HepG2 (cell line): Measurements from ENCODE around the gene ATR. TPM values are rescaled to one million over a fixed set of nuclear protein-coding genes. Genes with fewer than 3 reads are reported as not detected.

Experiments used
- CENPT ChIP-seq: sonication (generic); formaldehyde crosslinking; IDR thresholded peaks from 2 replicates; pipeline ENCODE4 v1.8.0; 2022; ENCODE audit warnings: low read depth, mild to moderate bottlenecking, moderate library complexity, missing genetic modification reagents
- CTCF ChIP-seq: sonication (generic); formaldehyde crosslinking; IDR thresholded peaks from 2 replicates; pipeline ENCODE4 v1.5.0; 2020; ENCODE audit warnings: mild to moderate bottlenecking, missing genetic modification reagents, moderate library complexity
- DBP ChIP-seq: sonication (generic); formaldehyde crosslinking; IDR thresholded peaks from 2 replicates; pipeline ENCODE4 v1.4.0; 2020; ENCODE audit warnings: missing genetic modification reagents; ENCODE audit errors: not compliant biosample characterization
- E2F1 ChIP-seq: sonication (generic); formaldehyde crosslinking; IDR thresholded peaks from 2 replicates; pipeline ENCODE4 v1.5.0; 2020; ENCODE audit warnings: missing genetic modification reagents
- ELF3 ChIP-seq: IDR thresholded peaks from 2 replicates; pipeline ENCODE4 v1.6.1; 2016; ENCODE audit warnings: missing genetic modification reagents, missing compliant biosample characterization
- GABPA ChIP-seq, 2 experiments: IDR thresholded peaks; 2 replicates each; pipeline ENCODE4 v1.6.1; 2011 to 2016; ENCODE audit warnings: low read depth in 2 of 2, low read length in 1 of 2, missing biosample characterization in 1 of 2, missing genetic modification characterization in 1 of 2
- HMGA1 ChIP-seq: sonication (generic); formaldehyde crosslinking; conservative IDR thresholded peaks from 2 replicates; pipeline ENCODE4 v1.4.0; 2020; ENCODE audit warnings: missing genetic modification reagents
- HOXA9 ChIP-seq: sonication (generic); formaldehyde crosslinking; IDR thresholded peaks from 2 replicates; pipeline ENCODE4 v1.8.1; 2022; ENCODE audit warnings: missing genetic modification reagents, mild to moderate bottlenecking, moderate library complexity, borderline replicate concordance
- LCORL ChIP-seq, 2 experiments: fragments of 450-650 bp in 1 of 2; sonication (generic) in 1 of 2; formaldehyde crosslinking in 1 of 2; IDR thresholded peaks; 2 replicates each; pipeline versions ENCODE4 v1.5.0 to v1.6.1; 2017 to 2020; ENCODE audit warnings: antibody characterized with exemption in 1 of 2, missing genetic modification reagents in 1 of 2
- NR1H2 ChIP-seq: sonication (generic); formaldehyde crosslinking; IDR thresholded peaks from 2 replicates; pipeline ENCODE4 v1.8.1; 2022; ENCODE audit warnings: low read depth, missing genetic modification reagents, borderline replicate concordance
- PRMT3 ChIP-seq: sonication (generic); formaldehyde crosslinking; IDR thresholded peaks from 2 replicates; pipeline ENCODE4 v1.8.1; 2022; ENCODE audit warnings: low read depth, mild to moderate bottlenecking, moderate library complexity, missing genetic modification reagents, borderline replicate concordance
- SPEN ChIP-seq: sonication (generic); formaldehyde crosslinking; IDR thresholded peaks from 2 replicates; pipeline ENCODE4 v1.5.1; 2020; ENCODE audit warnings: low read depth, mild to moderate bottlenecking, missing genetic modification reagents
- TMF1 ChIP-seq: sonication (generic); formaldehyde crosslinking; IDR thresholded peaks from 2 replicates; pipeline ENCODE4 v1.8.1; 2022; ENCODE audit warnings: low read depth, missing genetic modification reagents
- ZBTB1 ChIP-seq: sonication (generic); formaldehyde crosslinking; IDR thresholded peaks from 2 replicates; pipeline ENCODE4 v1.4.0; 2020; ENCODE audit warnings: missing genetic modification reagents, borderline replicate concordance
- ZBTB21 ChIP-seq: sonication (generic); formaldehyde crosslinking; IDR thresholded peaks from 2 replicates; pipeline ENCODE4 v1.4.0; 2020; ENCODE audit warnings: missing genetic modification reagents
- ZFP91 ChIP-seq: sonication (generic); formaldehyde crosslinking; IDR thresholded peaks from 2 replicates; pipeline ENCODE4 v1.9.0; 2022; ENCODE audit warnings: missing genetic modification reagents, mild to moderate bottlenecking, borderline replicate concordance
- ZIK1 ChIP-seq: sonication (generic); formaldehyde crosslinking; IDR thresholded peaks from 2 replicates; pipeline ENCODE4 v1.5.0; 2020; ENCODE audit warnings: mild to moderate bottlenecking, low read depth, missing genetic modification reagents, borderline replicate concordance
- ZNF484 ChIP-seq: sonication (generic); formaldehyde crosslinking; IDR thresholded peaks from 2 replicates; pipeline ENCODE4 v1.5.1; 2020; ENCODE audit warnings: mild to moderate bottlenecking, low read depth, missing genetic modification reagents, borderline replicate concordance
- ZNF546 ChIP-seq: sonication (generic); formaldehyde crosslinking; conservative IDR thresholded peaks from 2 replicates; pipeline ENCODE4 v1.8.1; 2023; ENCODE audit warnings: mild to moderate bottlenecking, missing genetic modification reagents
- ZNF557 ChIP-seq: sonication (generic); formaldehyde crosslinking; IDR thresholded peaks from 2 replicates; pipeline ENCODE4 v1.4.0; 2020; ENCODE audit warnings: missing genetic modification reagents
- ZNF775 ChIP-seq: sonication (generic); formaldehyde crosslinking; IDR thresholded peaks from 2 replicates; pipeline ENCODE4 v1.4.0; 2020; ENCODE audit warnings: missing genetic modification reagents, mild to moderate bottlenecking, moderate library complexity, borderline replicate concordance
- polyA plus RNA-seq, 8 experiments: library from polyadenylated mRNA; depleted of rRNA in 3 of 8; stranded (reverse) in 7 of 8; unstranded in 1 of 8; fragments of >200 nt; fragmentation: Illumina TruSeq in 4 of 8; extraction: Trizol in 4 of 8; gene quantifications; 2 replicates each; pipeline versions ENCODE4 v1.2.1 to v1.2.3, GENCODE V29; 2011 to 2016; ENCODE audit warnings: low read depth in 4 of 8, missing spikeins in 1 of 8, mixed read lengths in 1 of 8; ENCODE audit not compliant: insufficient read depth in 1 of 8
- total RNA-seq, 5 experiments: library from RNA; depleted of rRNA; stranded (reverse); fragments of >200 nt; fragmentation: Illumina TruSeq; extraction: Trizol; gene quantifications; 2 replicates each; pipeline ENCODE4 v1.2.3, GENCODE V29; 2016; ENCODE audit warnings: low read depth in 1 of 5
- TF ChIP-seq, protein P1 (sequence below): sonication (generic); formaldehyde crosslinking; IDR thresholded peaks from 2 replicates; pipeline ENCODE4 v1.4.0; 2020; ENCODE audit warnings: mild to moderate bottlenecking, missing genetic modification reagents

ATR gene
- total and polyA plus RNA-seq, 2 of the 13 experiments (the other 11 are each of a cell fraction or from before 2014, with no cell fraction given) = 6.6 to 17.0 TPM

GRCh38 chr3:142595951-142596725 is 17.6 kb upstream of the ATR start, which contains the start of gene PLS1 (continued):
- TF ChIP-seq DBP = no peak
- peak; percentile 32; the same call in 1 of the 2 replicates for TF ChIP-seq ZIK1
- peak; percentile 88 for TF ChIP-seq ELF3 (CRISPR knock-in tag)
- peak; percentile 18; the same call in 1 of the 2 replicates for TF ChIP-seq CTCF (CRISPR knock-in tag)
- TF ChIP-seq, protein P1, sequence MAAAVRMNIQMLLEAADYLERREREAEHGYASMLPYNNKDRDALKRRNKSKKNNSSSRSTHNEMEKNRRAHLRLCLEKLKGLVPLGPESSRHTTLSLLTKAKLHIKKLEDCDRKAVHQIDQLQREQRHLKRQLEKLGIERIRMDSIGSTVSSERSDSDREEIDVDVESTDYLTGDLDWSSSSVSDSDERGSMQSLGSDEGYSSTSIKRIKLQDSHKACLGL (CRISPR knock-in tag) = peak; percentile 53; the same call in 1 of the 2 replicates
- no peak for TF ChIP-seq ZBTB1
- peak; percentile 60 for TF ChIP-seq E2F1 (CRISPR knock-in tag)
- TF ChIP-seq LCORL (IDR thresholded peaks at IDR 0.05) = no peak
- TF ChIP-seq LCORL (CRISPR knock-in tag; IDR thresholded peaks at IDR 0.05) = peak; percentile 69
- TF ChIP-seq ZNF775 (CRISPR knock-in tag) = no peak
- TF ChIP-seq PRMT3 (CRISPR knock-in tag) = no peak
- no peak for TF ChIP-seq NR1H2
- TF ChIP-seq CENPT = no peak
- peak; percentile 56; the same call in 1 of the 2 replicates for TF ChIP-seq SPEN (CRISPR knock-in tag)
- no peak for TF ChIP-seq GABPA (IDR thresholded peaks at IDR 0.05; ENCODE audit: low read depth, low read length)
- peak; percentile 28; the same call in 1 of the 2 replicates for TF ChIP-seq GABPA (CRISPR knock-in tag; IDR thresholded peaks at IDR 0.05; ENCODE audit: low read depth)
- TF ChIP-seq ZNF484 (CRISPR knock-in tag) = no peak
- TF ChIP-seq HOXA9 (CRISPR knock-in tag) = peak; percentile 84; the same call in 1 of the 2 replicates
- TF ChIP-seq ZNF557 (CRISPR knock-in tag) = 0 out of 2 replicates have a peak, but pooled peaks have one; percentile 43
- peak; percentile 96 for TF ChIP-seq ZFP91
- TF ChIP-seq ZBTB21 (CRISPR knock-in tag) = no peak
- peak; percentile 26; the same call in 1 of the 2 replicates for TF ChIP-seq ZNF546 (CRISPR knock-in tag)
- TF ChIP-seq TMF1 (CRISPR knock-in tag) = peak; percentile 82; the same call in 1 of the 2 replicates
- no peak for TF ChIP-seq HMGA1 (CRISPR knock-in tag)
